HG03571 (cell line): Measurements from ENCODE around the gene CLTCL1.

ENCODE experiments used
- ATAC-seq: cut with Tn5 transposase; IDR thresholded peaks from one replicate; pipeline ENCODE4 v1.9.1; 2021; ENCODE audit not compliant: unreplicated experiment

Gene CLTCL1

GRCh38 chr22:19152942-19153883 lies 138.3 kb downstream of the CLTCL1 start:
- ATAC-seq: no peak

GRCh38 chr22:19151329-19152191 lies 140.0 kb downstream of the CLTCL1 start:
- no peak for ATAC-seq

- no peak for ATAC-seq
These were observed 140.8 kb downstream of the CLTCL1 start for GRCh38 chr22:19150482-19151328.

GRCh38 chr22:19149991-19150390 lies 141.5 kb downstream of the CLTCL1 start, which contains the start of gene GSC2:
TSS of gene GSC2 (minus strand) at chr22:19150292. CDS start at chr22:19150283, 9 bp downstream.
- no peak for ATAC-seq

- no peak for ATAC-seq
These were observed 142.3 kb downstream of the CLTCL1 start for GRCh38 chr22:19149047-19149883.

GRCh38 chr22:19148417-19149046 lies 143.0 kb downstream of the CLTCL1 start:
- ATAC-seq: no peak

GRCh38 chr22:19147195-19147780 lies 144.2 kb downstream of the CLTCL1 start:
- no peak for ATAC-seq

GRCh38 chr22:19146215-19146968 lies 145.1 kb downstream of the CLTCL1 start:
- ATAC-seq: no peak

GRCh38 chr22:19143967-19144400 lies 147.5 kb downstream of the CLTCL1 start:
- no peak for ATAC-seq

- ATAC-seq: no peak
These were observed 148.3 kb downstream of the CLTCL1 start for GRCh38 chr22:19143212-19143611.

- ATAC-seq: no peak
These were observed 149.1 kb downstream of the CLTCL1 start for GRCh38 chr22:19142394-19142793.

GRCh38 chr22:19139974-19140373 lies 151.5 kb downstream of the CLTCL1 start:
- no peak for ATAC-seq

- no peak for ATAC-seq
These were observed 152.5 kb downstream of the CLTCL1 start for GRCh38 chr22:19139001-19139356.

GRCh38 chr22:19138217-19139000 lies 153.1 kb downstream of the CLTCL1 start:
- ATAC-seq: no peak

- no peak for ATAC-seq
These were observed 153.9 kb downstream of the CLTCL1 start for GRCh38 chr22:19137384-19138216.

GRCh38 chr22:19136915-19137314 lies 154.6 kb downstream of the CLTCL1 start:
- no peak for ATAC-seq

- ATAC-seq: no peak
These were observed 156.6 kb downstream of the CLTCL1 start for GRCh38 chr22:19134874-19135273.
